ENCODE measurements around the gene TAS2R8. TPM values are rescaled to one million over a fixed set of nuclear protein-coding genes. Genes with fewer than 3 reads are reported as not detected.

The TAS2R8 gene
- total RNA-seq, 1 donor from 2014 or later = not detected

- Mint-ChIP-seq H3K9me3 (ENCODE audit: unreplicated experiment) (no peaks in the 10 kb centered on the region), H3K4me1 (ENCODE audit: unreplicated experiment) (no peaks in the 10 kb centered on the region), H3K36me3 (ENCODE audit: unreplicated experiment) (peaks cover 20% of the 10 kb centered on the region), H3K27me3 (ENCODE audit: unreplicated experiment) (no peaks in the 10 kb centered on the region), H3K4me3 (ENCODE audit: unreplicated experiment) (no peak overlapping the region), H3K27ac (ENCODE audit: unreplicated experiment) (no peak overlapping the region)
- TF ChIP-seq, protein P1, sequence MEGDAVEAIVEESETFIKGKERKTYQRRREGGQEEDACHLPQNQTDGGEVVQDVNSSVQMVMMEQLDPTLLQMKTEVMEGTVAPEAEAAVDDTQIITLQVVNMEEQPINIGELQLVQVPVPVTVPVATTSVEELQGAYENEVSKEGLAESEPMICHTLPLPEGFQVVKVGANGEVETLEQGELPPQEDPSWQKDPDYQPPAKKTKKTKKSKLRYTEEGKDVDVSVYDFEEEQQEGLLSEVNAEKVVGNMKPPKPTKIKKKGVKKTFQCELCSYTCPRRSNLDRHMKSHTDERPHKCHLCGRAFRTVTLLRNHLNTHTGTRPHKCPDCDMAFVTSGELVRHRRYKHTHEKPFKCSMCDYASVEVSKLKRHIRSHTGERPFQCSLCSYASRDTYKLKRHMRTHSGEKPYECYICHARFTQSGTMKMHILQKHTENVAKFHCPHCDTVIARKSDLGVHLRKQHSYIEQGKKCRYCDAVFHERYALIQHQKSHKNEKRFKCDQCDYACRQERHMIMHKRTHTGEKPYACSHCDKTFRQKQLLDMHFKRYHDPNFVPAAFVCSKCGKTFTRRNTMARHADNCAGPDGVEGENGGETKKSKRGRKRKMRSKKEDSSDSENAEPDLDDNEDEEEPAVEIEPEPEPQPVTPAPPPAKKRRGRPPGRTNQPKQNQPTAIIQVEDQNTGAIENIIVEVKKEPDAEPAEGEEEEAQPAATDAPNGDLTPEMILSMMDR (IDR thresholded peaks at IDR 0.05) = no peak
- DNase-seq (ENCODE audit: extremely low spot score, unreplicated experiment) = no peak
These were observed 40.7 kb upstream of the TAS2R8 start for GRCh38 chr12:10847744-10848143.

- no peak for DNase-seq (ENCODE audit: extremely low spot score, unreplicated experiment)
- Mint-ChIP-seq H3K27ac (ENCODE audit: unreplicated experiment) (no peak overlapping the region), H3K27me3 (ENCODE audit: unreplicated experiment) (no peaks in the 10 kb centered on the region), H3K9me3 (ENCODE audit: unreplicated experiment) (no peaks in the 10 kb centered on the region), H3K4me3 (ENCODE audit: unreplicated experiment) (no peak overlapping the region), H3K4me1 (ENCODE audit: unreplicated experiment) (no peaks in the 10 kb centered on the region), H3K36me3 (ENCODE audit: unreplicated experiment) (peaks cover 18% of the 10 kb centered on the region)
- TF ChIP-seq, protein P1 (IDR thresholded peaks at IDR 0.05) = no peak
These were observed 35.8 kb upstream of the TAS2R8 start for GRCh38 chr12:10842862-10843261.

GRCh38 chr12:10838461-10838860 is 31.4 kb upstream of the TAS2R8 start:
- no peaks in the 10 kb centered on the region for H3K27me3 Mint-ChIP-seq (ENCODE audit: unreplicated experiment)
- no peak overlapping the region for H3K4me3 Mint-ChIP-seq (ENCODE audit: unreplicated experiment)
- H3K9me3 Mint-ChIP-seq (ENCODE audit: unreplicated experiment) = no peaks in the 10 kb centered on the region
- H3K4me1 Mint-ChIP-seq (ENCODE audit: unreplicated experiment) = no peaks in the 10 kb centered on the region
- no peak overlapping the region for H3K27ac Mint-ChIP-seq (ENCODE audit: unreplicated experiment)
- TF ChIP-seq, protein P1 (IDR thresholded peaks at IDR 0.05) = no peak
- DNase-seq (ENCODE audit: extremely low spot score, unreplicated experiment) = no peak
- H3K36me3 Mint-ChIP-seq (ENCODE audit: unreplicated experiment) = peaks cover 14% of the 10 kb centered on the region

GRCh38 chr12:10829994-10830393 is 22.9 kb upstream of the TAS2R8 start:
- Mint-ChIP-seq H3K4me1 (ENCODE audit: unreplicated experiment) (no peaks in the 10 kb centered on the region), H3K4me3 (ENCODE audit: unreplicated experiment) (no peak overlapping the region), H3K9me3 (ENCODE audit: unreplicated experiment) (no peaks in the 10 kb centered on the region), H3K36me3 (ENCODE audit: unreplicated experiment) (no peaks in the 10 kb centered on the region), H3K27me3 (ENCODE audit: unreplicated experiment) (no peaks in the 10 kb centered on the region), H3K27ac (ENCODE audit: unreplicated experiment) (no peak overlapping the region)
- no peak for DNase-seq (ENCODE audit: extremely low spot score, unreplicated experiment)
- TF ChIP-seq, protein P1 (IDR thresholded peaks at IDR 0.05) = no peak

- no peaks in the 10 kb centered on the region for H3K9me3 Mint-ChIP-seq (ENCODE audit: unreplicated experiment)
- H3K4me3 Mint-ChIP-seq (ENCODE audit: unreplicated experiment) = no peak within 1 kb of the TSS
- no peaks in the 10 kb centered on the region for H3K36me3 Mint-ChIP-seq (ENCODE audit: unreplicated experiment)
- no peaks in the 10 kb centered on the region for H3K27me3 Mint-ChIP-seq (ENCODE audit: unreplicated experiment)
- H3K4me1 Mint-ChIP-seq (ENCODE audit: unreplicated experiment) = no peaks in the 10 kb centered on the region
- no peak for DNase-seq (ENCODE audit: extremely low spot score, unreplicated experiment)
- no peak within 1 kb of the TSS for H3K27ac Mint-ChIP-seq (ENCODE audit: unreplicated experiment)
- TF ChIP-seq, protein P1 (IDR thresholded peaks at IDR 0.05) = no peak
These were observed 19.2 kb upstream of the TAS2R8 start, which contains the start of gene TAS2R10 for GRCh38 chr12:10826258-10826657. TAS2R10 (minus strand) TSS chr12:10826358; CDS start chr12:10826269, 89 bp downstream.

Data from osteocyte (in vitro differentiated cells).